DND-41 (cell line): ENCODE data around the gene FAM210B.

Experiments used
- CTCF ChIP-seq: IDR thresholded peaks from 2 replicates; pipeline ENCODE4 v1.5.1; 2012; ENCODE audit warnings: borderline replicate concordance, low read length, moderate library complexity, mild to moderate bottlenecking; ENCODE audit not compliant: poor library complexity, severe bottlenecking; ENCODE audit errors: extremely low read depth
- EZH2 ChIP-seq: IDR thresholded peaks from 3 replicates; pipeline ENCODE4 v1.6.1; 2012; ENCODE audit warnings: borderline replicate concordance, low read depth, mild to moderate bottlenecking, moderate library complexity, low read length, inconsistent platforms; ENCODE audit not compliant: severe bottlenecking

GRCh38 chr20:56316051-56316450, 42.7 kb upstream of the FAM210B start:
- TF ChIP-seq CTCF (no peak), EZH2 (no peak)
